Measurements from ENCODE around the gene NLRP6.
"Not testable (repeated sequence)": the region's sequence is repeated elsewhere in the genome, so short reads cannot be mapped to it uniquely, and the experiment has no call there.

NLRP6 gene

DNA sequence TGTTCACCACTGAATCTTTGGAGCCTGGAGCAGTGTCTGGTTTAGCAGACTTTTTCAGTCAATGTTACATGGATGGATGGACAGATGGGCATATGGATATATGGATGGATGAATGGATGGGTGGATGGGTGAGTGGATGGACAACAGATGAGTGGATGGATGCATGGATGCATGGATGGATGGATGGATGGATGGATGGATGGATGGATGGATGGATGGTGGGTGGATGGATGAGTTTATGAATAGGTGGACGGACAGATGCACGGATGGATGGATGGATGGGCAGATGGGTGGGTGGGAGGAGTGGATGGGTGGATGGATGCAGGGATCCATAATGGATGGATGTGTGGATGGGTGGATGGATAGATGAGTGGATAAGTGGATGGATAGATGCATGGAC is 22.4 kb upstream of the NLRP6 start:
- DNase-seq (ENCODE audit: low read depth, low spot score), result no peak

DNA sequence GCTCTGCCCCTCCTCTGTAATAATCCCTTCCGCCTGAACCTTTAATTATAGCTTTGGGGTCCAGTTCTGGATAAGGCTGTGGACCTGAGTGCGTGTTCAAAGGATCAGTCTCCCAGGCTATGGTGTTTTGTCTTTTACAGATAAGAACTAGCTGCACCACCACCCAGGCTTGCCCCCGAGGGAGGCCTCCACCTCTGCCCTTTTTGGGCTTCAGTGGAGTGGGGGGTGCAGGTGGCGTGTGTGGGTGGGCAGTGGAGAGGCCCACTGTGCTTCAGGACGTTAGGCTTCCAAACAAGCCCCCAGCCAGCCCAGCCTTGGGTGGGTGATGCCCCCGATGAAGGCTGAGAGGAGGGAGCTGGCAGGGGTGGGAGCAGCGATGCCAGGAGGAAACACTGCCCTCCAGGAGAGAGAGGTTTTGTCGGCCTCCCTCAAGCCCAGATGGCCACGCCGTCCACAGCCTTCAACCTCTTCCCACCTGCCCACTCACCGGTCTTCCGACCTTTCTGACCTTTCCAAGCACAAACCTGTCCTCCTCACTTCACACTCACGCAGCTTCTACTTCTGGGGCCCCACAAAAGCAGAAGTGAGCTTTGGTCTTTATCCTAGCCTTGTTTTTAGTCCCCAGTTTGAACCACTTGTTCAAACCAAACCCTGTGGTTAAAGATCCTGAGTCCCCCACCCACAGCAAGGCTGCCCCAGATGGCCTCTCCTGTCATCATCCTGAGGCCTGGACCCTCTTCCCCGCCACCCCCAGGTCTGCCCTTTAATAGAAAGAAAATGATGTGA is 21.1 kb upstream of the NLRP6 start:
- no peak for DNase-seq (ENCODE audit: low read depth, low spot score)

DNA sequence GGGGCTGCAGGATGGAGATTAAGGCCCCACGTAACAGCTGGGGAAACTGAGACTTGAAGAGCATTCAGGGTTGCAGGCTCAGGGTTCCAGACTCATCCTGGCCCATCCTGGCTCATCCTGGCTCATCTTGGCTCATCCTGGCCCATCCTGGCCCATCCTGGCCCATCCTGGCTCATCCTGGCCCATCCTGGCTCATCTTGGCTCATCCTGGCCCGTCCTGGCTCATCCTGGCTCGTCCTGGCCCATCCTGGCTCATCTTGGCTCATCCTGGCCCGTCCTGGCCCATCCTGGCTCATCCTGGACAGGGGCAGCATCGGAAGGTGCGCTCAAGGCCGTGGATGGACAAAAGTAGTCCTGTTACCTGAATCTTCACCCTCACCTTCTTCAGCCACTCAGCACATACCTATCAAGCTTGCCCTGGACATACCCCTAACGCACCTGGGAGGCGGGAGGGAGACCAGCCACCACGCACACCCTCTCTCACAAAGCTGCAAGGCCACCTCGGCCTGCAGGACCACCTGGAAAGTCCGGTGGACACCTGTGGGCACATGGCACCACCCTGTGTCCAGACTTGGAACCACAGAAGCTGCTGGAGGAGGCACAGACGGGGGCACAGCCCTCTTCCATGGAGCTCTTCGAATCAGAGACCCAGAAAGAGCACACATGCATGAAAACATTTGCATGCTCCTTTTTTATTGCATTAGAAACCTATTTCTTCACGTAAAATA is 20.3 kb upstream of the NLRP6 start:
- DNase-seq (ENCODE audit: low read depth, low spot score), result no peak

DNA sequence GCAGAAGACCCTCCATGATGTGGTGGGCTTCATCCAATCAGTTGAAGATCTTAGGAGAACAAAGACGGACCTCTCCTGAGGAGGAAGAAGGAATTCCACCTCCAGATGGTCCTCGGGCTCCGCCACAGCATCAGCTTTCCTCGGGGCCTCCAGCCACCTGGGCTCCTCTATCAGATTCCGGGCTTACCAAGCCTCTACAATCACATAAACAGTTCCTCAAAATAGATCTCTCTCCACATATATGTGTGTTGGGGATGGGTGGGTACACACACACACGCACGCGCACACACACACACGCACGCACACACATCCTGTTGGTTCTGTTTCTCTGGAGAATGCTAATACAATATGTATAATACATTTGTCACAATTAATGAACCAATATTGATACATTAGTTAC is 18.8 kb upstream of the NLRP6 start:
- no peak for DNase-seq (ENCODE audit: low read depth, low spot score)

DNA sequence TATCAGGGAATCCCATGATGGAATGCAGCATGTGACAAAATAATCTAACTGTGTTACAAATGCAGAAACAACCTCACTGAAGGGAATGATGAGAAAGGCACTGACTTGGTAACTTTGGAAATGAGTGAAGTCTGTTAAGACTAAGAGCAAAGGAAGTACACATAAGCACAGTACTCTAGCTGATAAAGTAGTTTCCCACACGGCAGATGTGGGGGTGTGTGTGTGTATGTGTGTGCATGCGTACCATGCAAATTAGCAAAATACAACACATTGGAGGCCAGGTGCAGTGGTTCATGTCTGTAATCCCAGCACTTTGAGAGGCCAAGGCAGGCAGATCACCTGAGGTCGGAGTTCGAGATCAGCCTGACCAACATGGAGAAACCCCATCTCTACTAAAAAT is 16.6 kb upstream of the NLRP6 start:
- DNase-seq (ENCODE audit: low read depth, low spot score), result no peak

DNA sequence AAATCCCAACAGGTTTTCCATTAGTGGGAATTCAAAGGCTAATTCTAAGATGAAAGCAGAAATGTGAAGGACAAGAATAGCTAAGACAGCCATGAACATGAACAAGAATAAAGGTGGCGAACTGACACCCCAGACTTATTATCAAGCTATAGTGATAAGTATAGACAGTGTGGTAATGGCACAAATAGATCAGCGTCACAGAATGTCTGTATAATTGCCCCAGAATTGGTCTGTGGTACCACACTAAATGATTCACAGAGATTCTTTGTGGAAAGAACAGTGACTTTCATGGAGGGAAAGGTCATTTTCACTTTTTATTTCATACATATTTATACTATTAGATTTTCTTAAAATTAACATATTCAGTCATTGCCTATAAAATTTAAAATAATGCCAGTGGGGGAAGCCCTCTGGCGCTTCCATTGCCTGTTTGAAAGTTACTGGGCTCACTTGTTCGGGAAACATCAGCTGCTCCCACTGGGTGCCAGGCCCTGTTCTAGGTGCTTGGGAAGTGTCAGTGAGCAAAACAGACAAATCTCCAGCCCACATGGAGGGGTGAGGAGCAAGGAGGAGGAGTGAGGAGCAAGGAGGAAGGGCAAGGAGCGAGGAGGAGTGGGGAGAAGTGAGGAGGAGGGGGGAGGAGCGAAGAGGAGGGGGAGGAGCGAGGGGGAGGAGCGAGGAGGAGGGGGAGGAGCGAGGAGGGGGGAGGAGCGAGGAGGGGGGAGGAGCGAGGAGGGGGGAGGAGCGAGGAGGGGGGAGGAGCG is 11.3 kb upstream of the NLRP6 start:
- DNase-seq (ENCODE audit: low read depth, low spot score), result no peak

DNA sequence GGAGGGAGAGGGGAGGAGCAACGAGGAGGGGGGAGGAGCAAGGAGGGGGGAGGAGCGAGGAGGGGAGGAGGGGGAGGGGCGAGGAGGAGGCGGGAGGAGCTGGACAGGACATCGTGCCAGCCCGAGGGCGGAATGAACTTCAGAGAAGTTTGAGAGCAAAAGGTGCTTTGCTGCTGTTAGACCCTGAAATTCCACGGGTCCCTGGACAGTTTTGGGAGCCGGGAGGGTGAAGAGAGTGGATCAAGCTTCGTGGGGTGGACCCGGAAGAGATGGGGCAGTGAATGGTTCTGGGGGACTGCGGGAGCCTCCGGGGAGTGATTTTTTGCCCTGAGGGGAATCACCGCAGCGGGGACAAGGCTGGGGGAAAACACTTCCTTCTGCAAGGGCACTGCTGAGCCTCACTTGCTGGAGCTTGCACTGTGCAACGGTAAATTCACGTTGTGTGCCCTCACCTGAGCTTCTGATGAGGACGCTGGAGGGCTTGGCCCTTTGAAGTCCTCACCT is 10.7 kb upstream of the NLRP6 start:
- no peak for DNase-seq (ENCODE audit: low read depth, low spot score)

DNA sequence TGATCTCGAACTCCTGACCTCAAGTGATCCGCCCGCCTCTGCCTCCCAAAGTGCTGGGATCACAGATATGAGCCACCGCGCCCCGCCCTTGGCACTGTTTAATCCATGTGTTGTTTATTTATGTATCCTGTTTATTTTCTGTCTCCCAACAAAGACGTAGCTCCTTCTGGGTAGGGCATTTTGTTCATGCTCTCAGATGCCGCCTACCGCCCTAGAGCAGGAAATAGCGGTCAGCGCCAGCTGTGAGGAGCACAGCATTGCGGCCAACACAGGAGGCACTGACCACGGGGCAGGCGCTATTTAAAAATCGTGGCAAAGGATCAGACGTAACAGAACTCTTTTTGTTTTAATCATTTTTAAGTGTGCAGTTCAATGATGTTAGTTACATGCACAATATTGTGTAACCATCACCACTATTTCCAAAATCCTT is 9.5 kb upstream of the NLRP6 start:
- not testable (repeated sequence) for DNase-seq (ENCODE audit: low read depth, low spot score)

DNA sequence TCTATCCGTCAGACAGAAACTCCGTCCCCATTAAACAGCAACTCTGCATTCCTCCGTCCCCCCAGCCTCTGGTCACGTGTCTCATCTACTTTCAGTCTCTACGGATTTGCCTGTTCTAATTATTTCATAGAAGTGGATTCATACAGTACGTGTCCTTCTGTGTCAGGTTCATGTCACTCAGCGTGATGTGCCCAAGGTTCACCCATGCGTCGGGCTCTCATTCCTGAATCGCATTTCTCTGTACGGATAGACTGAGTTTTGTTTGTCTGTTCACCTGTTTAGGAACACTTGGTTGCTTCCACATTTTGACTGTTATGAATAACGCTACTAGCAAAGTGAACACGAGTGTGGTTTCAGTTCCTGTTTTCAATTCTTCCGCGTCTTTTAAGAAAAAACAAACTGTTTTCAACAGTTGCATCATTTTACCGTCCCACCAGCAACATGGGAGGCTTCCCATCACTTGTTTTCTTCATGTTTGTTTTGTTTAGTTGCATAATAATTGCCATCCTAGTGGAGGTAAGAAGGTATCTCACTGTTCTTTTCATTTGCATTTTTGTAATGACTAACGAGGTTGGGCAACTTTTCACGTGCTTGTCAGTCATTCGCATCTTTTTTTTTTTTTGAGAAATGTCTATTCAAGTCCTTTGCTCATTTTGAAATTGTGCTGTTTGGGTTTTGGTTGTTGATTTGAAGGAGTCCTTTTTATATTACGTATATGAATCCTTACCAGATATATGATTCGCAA is 8.9 kb upstream of the NLRP6 start:
- DNase-seq (ENCODE audit: low read depth, low spot score), result no peak

DNA sequence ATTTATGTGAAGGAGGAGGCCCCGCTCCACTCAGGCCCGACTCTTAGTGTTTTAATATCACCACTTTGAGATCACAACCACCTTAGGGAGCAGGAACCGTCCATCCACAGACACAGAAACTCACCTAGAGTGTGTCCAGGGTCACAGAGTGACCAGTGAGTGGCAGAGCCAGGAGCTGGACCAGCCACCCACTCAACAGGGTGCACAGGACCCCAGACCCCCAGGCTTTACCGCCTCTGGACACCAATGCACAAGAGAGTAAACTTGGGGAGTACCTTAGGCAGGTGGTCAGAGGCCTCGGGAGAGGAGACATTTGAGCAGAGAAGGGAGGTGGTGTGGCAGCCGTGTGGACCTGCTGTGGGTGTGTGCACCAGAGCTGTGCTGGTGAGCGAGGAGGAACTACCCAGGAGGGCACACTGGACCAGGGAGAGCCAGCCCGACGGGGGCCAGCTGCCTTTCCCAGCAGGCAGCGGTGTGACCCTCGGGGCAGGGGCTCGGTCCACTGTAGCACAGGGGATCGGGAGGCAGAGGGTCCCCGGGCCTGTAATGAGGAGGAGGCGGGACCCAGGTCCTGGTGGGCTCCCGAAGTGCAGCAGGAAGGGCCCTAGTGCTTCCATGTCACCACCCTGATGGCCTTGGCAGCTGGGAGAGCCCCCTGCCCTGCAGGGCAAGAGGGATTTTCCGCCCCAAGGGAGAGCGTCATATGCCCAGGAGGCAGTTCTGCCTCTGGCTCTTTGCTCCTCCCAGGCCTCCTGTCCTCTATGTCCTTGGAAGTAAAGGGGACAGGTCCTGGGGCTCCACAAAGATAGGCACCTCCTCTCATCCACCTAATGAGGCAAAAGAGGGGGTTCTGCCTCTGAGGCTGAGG is 7.5 kb upstream of the NLRP6 start:
- DNase-seq (ENCODE audit: low read depth, low spot score), result no peak

DNA sequence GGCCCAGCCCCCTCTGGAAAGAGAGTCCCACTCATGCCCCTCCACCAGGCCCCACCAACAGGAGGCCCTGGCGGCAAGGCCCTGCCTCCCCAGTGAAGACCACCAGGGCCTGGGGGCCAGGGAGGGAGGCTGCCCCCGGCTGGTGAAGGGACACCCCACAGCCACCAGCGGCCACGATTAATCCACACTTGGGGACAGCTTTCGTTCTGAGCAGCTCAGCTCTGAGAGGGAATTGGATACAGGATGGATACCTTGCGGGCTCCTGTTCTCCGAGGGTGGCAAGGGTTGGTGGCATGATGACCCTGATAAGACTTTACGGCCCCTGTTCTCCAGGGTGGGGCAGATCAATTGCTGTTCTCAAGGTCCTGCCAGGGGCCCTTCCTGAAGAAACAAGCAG is 6.9 kb upstream of the NLRP6 start:
- DNase-seq (ENCODE audit: low read depth, low spot score), result no peak

DNA sequence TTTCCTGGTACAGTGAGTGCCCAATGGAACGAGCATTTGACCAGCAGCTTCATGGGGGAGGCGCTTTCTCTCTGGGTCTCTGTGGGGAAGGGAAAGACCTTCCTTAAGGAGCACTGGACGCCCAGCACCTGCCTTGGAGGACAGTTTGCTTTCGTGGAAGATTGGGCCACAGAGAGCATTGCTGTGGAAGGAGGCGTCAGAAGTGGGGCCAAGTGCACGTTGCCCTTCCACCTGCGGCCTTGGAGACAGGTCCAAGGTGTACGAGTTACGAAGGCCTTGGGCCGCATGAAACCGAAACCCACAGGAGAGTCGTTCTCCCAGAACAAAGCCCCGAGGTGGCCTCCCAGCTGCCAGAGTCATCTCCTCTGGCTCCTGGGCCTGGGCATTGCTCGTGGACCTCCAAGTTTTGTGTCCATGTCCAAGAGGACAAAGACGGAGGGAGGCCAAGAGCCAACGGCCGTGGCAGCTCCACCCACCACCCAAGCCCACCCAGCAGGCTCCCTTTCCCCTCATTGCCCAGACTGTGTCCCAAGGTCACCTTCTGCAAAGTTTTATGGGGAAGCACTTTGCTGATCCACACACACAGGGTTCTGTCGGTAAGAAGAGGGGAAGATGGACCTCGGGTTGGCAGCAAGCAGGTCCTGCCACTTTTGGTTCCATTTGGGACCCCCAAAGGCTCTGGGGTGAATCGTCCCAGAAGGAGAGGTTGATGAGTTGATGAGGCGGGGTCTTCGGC is 5.8 kb upstream of the NLRP6 start:
- no peak for DNase-seq (ENCODE audit: low read depth, low spot score)

DNA sequence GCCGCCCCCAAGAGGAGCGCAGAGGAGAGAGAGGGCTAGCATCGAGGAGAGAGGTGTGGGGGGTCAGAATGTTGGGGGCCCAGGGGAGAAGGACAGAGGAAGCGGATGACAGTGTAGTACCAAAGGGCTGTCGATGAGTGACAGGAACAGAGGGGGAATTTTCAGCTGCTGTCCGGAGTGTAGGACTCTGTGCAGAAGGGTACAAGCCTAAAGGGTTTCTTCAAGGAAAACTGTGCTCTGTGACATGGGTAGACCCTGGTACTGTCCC is 5.3 kb upstream of the NLRP6 start:
- no peak for DNase-seq (ENCODE audit: low read depth, low spot score)

DNA sequence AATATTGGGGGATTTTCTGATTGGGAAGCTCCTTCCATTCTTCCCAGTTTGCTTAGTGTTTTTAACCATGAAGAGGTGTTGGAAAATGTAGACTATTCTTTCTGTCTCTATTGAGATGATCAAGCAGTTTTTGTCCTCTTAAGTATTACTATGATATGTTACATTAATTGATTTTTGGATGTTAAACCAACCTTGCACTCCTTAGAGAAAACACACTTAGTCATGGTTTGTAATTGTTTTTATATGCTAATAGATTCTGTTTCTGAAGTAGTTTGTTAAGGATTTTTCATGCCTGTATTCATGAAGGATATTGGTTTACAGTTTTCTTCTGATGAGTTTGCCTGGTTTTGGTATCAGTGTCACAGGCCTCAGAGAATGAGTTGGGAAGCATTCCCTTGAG is 2.0 kb upstream of the NLRP6 start:
- DNase-seq (ENCODE audit: low read depth, low spot score), result no peak

DNA sequence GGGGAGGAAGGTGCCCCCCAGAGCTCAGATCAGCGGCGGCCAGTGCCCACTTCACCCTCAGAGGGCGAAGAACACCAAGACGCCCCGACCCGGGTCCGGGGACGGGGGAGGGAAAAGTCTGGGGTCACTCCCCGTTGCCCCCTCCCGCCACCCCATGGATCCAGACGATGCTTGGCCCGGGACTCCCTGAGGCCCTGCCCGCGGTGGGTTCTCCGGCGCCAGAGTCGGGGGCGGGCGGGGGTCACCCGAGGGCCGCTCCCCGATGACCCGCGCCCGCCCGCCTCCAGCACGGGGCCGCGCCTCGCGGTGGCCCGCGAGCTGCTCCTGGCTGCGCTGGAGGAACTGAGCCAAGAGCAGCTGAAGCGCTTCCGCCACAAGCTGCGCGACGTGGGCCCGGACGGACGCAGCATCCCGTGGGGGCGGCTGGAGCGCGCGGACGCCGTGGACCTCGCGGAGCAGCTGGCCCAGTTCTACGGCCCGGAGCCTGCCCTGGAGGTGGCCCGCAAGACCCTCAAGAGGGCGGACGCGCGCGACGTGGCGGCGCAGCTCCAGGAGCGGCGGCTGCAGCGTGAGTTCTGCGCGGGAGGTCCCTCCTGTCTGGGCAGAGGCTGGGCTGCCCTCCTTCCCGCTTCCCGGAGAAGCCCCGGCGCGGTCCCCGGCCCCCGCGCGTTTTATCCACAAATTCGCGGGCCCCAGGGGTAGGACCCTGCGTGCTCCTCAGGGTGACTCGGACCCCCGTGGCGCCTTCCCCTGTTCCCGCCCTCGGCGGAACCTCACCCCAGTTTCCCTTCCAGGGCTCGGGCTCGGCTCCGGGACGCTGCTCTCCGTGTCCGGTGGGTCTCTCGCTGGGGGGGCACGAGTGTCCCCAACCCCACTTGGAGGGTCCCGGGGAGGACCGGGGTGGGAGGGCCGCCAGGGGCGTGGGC is 1.1 kb downstream of the NLRP6 start:
- no peak for DNase-seq (ENCODE audit: low read depth, low spot score)

DNA sequence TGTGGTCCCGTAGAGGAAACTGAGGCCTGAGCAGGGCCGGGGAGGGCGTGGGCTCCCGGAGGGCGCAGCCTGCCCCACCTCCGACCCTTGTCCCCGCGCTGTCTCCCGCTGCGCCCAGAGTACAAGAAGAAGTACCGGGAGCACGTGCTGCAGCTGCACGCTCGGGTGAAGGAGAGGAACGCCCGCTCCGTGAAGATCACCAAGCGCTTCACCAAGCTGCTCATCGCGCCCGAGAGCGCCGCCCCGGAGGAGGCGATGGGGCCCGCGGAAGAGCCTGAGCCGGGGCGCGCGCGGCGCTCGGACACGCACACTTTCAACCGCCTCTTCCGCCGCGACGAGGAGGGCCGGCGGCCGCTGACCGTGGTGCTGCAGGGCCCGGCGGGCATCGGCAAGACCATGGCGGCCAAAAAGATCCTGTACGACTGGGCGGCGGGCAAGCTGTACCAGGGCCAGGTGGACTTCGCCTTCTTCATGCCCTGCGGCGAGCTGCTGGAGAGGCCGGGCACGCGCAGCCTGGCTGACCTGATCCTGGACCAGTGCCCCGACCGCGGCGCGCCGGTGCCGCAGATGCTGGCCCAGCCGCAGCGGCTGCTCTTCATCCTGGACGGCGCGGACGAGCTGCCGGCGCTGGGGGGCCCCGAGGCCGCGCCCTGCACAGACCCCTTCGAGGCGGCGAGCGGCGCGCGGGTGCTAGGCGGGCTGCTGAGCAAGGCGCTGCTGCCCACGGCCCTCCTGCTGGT is 1.9 kb downstream of the NLRP6 start:
- no peak for DNase-seq (ENCODE audit: low read depth, low spot score)

DNA sequence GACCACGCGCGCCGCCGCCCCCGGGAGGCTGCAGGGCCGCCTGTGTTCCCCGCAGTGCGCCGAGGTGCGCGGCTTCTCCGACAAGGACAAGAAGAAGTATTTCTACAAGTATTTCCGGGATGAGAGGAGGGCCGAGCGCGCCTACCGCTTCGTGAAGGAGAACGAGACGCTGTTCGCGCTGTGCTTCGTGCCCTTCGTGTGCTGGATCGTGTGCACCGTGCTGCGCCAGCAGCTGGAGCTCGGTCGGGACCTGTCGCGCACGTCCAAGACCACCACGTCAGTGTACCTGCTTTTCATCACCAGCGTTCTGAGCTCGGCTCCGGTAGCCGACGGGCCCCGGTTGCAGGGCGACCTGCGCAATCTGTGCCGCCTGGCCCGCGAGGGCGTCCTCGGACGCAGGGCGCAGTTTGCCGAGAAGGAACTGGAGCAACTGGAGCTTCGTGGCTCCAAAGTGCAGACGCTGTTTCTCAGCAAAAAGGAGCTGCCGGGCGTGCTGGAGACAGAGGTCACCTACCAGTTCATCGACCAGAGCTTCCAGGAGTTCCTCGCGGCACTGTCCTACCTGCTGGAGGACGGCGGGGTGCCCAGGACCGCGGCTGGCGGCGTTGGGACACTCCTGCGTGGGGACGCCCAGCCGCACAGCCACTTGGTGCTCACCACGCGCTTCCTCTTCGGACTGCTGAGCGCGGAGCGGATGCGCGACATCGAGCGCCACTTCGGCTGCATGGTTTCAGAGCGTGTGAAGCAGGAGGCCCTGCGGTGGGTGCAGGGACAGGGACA is 2.7 kb downstream of the NLRP6 start:
- DNase-seq (ENCODE audit: low read depth, low spot score), result no peak

All from activated naive CD8-positive, alpha-beta T cell treated with anti-CD3 and anti-CD28 coated beads, Interleukin-2, amount 50 U/mL, for 16 hours (primary cell).